A549 (cell line): ENCODE measurements around the gene PML. TPM values are rescaled to one million over a fixed set of nuclear protein-coding genes. Genes with fewer than 3 reads are reported as not detected.
"Not testable (repeated sequence)": the region's sequence is repeated elsewhere in the genome, so short reads cannot be mapped to it uniquely, and the experiment has no call there.

ENCODE experiments used
- ATAC-seq, 2 experiments: fragments of 200-7000 bp in 1 of 2; fragments of >200 bp in 1 of 2; cut with Nextera tagmentation in 1 of 2; cut with Tn5 transposase in 1 of 2; 3 replicates each; pipeline versions ENCODE4 v1.8.0 to v1.9.1; 2018 to 2020; ENCODE audit warnings: mild to moderate bottlenecking in 1 of 2, moderate library complexity in 1 of 2
- CTCF ChIA-PET: fragments of 300-600 bp; sonication (Branson Sonifier 250); formaldehyde crosslinking; extraction: SDS; loops from one replicate; lab custom pipeline; 2021; ENCODE audit warnings: antibody characterized with exemption, inconsistent platforms; lab: Yijun Ruan, JAX
- POLR2A ChIA-PET: fragments of 350-600 bp; formaldehyde crosslinking; extraction: SDS; loops from one replicate; lab custom pipeline; 2021; ENCODE audit warnings: antibody characterized with exemption, inconsistent platforms; lab: Yijun Ruan, JAX
- DNase-seq, 2 experiments: peaks; one replicate each; pipeline versions ENCODE4 v3.0.0 to v3.0.0-alpha.2; 2011 to 2016; ENCODE audit warnings: low read depth in 1 of 2, low spot score in 1 of 2
- FAIRE-seq: peaks from 2 replicates; lab custom pipeline; 2011; peaks lifted over from hg19 to GRCh38; lab: Jason Lieb, UNC
- H3K27ac ChIP-seq, 2 experiments: fragments of >200 bp; sonication (Bioruptor Twin); formaldehyde crosslinking; 3 replicates each; pipeline ENCODE4 v1.5.1; 2016 to 2017
- H3K4me1 ChIP-seq: fragments of >200 bp; sonication (Bioruptor Twin); formaldehyde crosslinking; 3 replicates; pipeline ENCODE4 v1.6.1; 2016
- H3K4me2 ChIP-seq: fragments of >200 bp; sonication (Bioruptor Twin); formaldehyde crosslinking; 3 replicates; pipeline ENCODE4 v1.6.1; 2016
- H3K4me3 ChIP-seq: fragments of >200 bp; sonication (Bioruptor Twin); formaldehyde crosslinking; 3 replicates; pipeline ENCODE4 v1.5.1; 2016
- H3K9me3 ChIP-seq: fragments of >200 bp; sonication (Bioruptor Twin); formaldehyde crosslinking; 3 replicates; pipeline ENCODE4 v1.6.1; 2016
- BHLHE40 ChIP-seq: IDR thresholded peaks from 2 replicates; pipeline ENCODE4 v1.6.1; 2012; ENCODE audit warnings: low read depth, low read length, inconsistent platforms
- CHD2 ChIP-seq: fragments of 150-350 bp; IDR thresholded peaks from 2 replicates; pipeline ENCODE4 v1.6.1; 2014; ENCODE audit warnings: low read length; ENCODE audit not compliant: partially characterized antibody
- CHD4 ChIP-seq: fragments of 200-600 bp; sonication (generic); IDR thresholded peaks from 2 replicates; pipeline ENCODE4 v1.6.1; 2016; ENCODE audit warnings: antibody characterized with exemption, mild to moderate bottlenecking, borderline replicate concordance
- CTCF ChIP-seq: fragments of >200 bp; sonication (Bioruptor Twin); formaldehyde crosslinking; IDR thresholded peaks from 3 replicates; pipeline ENCODE4 v1.5.1; 2016
- EHF ChIP-seq: fragments of 250-450 bp; sonication (Bioruptor Pico); IDR thresholded peaks from 2 replicates; pipeline ENCODE4 v1.5.0; 2020; ENCODE audit warnings: mild to moderate bottlenecking
- EHMT2 ChIP-seq: fragments of 200-600 bp; sonication (generic); IDR thresholded peaks from 2 replicates; pipeline ENCODE4 v1.6.1; 2016; ENCODE audit warnings: antibody characterized with exemption, low read depth, mild to moderate bottlenecking, moderate library complexity
- ELK1 ChIP-seq: fragments of 150-350 bp; IDR thresholded peaks from 2 replicates; pipeline ENCODE4 v1.6.1; 2014; ENCODE audit warnings: low read depth, mild to moderate bottlenecking, low read length
- FOSB ChIP-seq: fragments of 250-450 bp; sonication (Bioruptor Pico); IDR thresholded peaks from 2 replicates; pipeline ENCODE4 v1.5.0; 2020; ENCODE audit warnings: mild to moderate bottlenecking, moderate library complexity
- HES2 ChIP-seq: fragments of >200 bp; sonication (Bioruptor Twin); formaldehyde crosslinking; IDR thresholded peaks from 2 replicates; pipeline ENCODE4 v1.6.1; 2016
- HEYL ChIP-seq: fragments of 250-450 bp; sonication (Bioruptor Pico); IDR thresholded peaks from 2 replicates; pipeline ENCODE4 v1.8.0; 2021; ENCODE audit warnings: mild to moderate bottlenecking, moderate library complexity
- JUNB ChIP-seq: fragments of >200 bp; sonication (Bioruptor Twin); formaldehyde crosslinking; IDR thresholded peaks from 2 replicates; pipeline ENCODE4 v1.6.1; 2016
- KDM1A ChIP-seq: fragments of 200-600 bp; sonication (generic); IDR thresholded peaks from 2 replicates; pipeline ENCODE4 v1.6.1; 2016; ENCODE audit warnings: low read depth, mild to moderate bottlenecking
- MAFK ChIP-seq: fragments of 450-650 bp; IDR thresholded peaks from 2 replicates; pipeline ENCODE4 v1.6.1; 2014; ENCODE audit not compliant: partially characterized antibody
- MAZ ChIP-seq: fragments of 150-350 bp; IDR thresholded peaks from 2 replicates; pipeline ENCODE4 v1.6.1; 2014; ENCODE audit warnings: antibody characterized with exemption, low read depth, low read length, borderline replicate concordance
- MYC ChIP-seq: IDR thresholded peaks from 2 replicates; pipeline ENCODE4 v1.6.1; 2012; ENCODE audit warnings: mild to moderate bottlenecking, inconsistent platforms, low read length, improper control_type of control experiment, borderline replicate concordance
- NFE2L2 ChIP-seq: fragments of 150-350 bp; conservative IDR thresholded peaks from 2 replicates; pipeline ENCODE4 v1.6.1; 2014; ENCODE audit warnings: low read length
- PBX3 ChIP-seq: IDR thresholded peaks from 2 replicates; pipeline ENCODE4 v1.6.1; 2012
- POLR2A ChIP-seq: IDR thresholded peaks from 2 replicates; pipeline ENCODE4 v1.6.1; 2012; ENCODE audit warnings: mild to moderate bottlenecking, low read length
- RARB ChIP-seq: fragments of 250-450 bp; sonication (Bioruptor Pico); IDR thresholded peaks from 2 replicates; pipeline ENCODE4 v1.8.0; 2021; ENCODE audit warnings: mild to moderate bottlenecking, moderate library complexity
- REST ChIP-seq: fragments of 200-600 bp; sonication (generic); IDR thresholded peaks from 2 replicates; pipeline ENCODE4 v1.6.1; 2016; ENCODE audit warnings: antibody characterized with exemption, mild to moderate bottlenecking, moderate library complexity
- RNF2 ChIP-seq: fragments of 200-600 bp; sonication (generic); IDR thresholded peaks from 2 replicates; pipeline ENCODE4 v1.6.1; 2016; ENCODE audit warnings: low read depth, mild to moderate bottlenecking, antibody characterized with exemption, moderate library complexity, borderline replicate concordance
- SMC3 ChIP-seq: fragments of >200 bp; sonication (Bioruptor Twin); formaldehyde crosslinking; IDR thresholded peaks from 3 replicates; pipeline ENCODE4 v1.6.1; 2018; ENCODE audit warnings: inconsistent platforms
- TFCP2L1 ChIP-seq: fragments of 250-450 bp; sonication (Bioruptor Pico); IDR thresholded peaks from 2 replicates; pipeline ENCODE4 v1.5.0; 2021; ENCODE audit warnings: mild to moderate bottlenecking
- ZSCAN20 ChIP-seq: fragments of 250-450 bp; sonication (Bioruptor Pico); IDR thresholded peaks from 2 replicates; pipeline ENCODE4 v1.8.0; 2022; ENCODE audit warnings: mild to moderate bottlenecking, moderate library complexity
- WGBS: methylation state at CpG from one replicate; pipeline ENCODE4 v1.1.6; 2017; ENCODE audit errors: missing lambda C conversion rate; 5-methylcytosine and 5-hydroxymethylcytosine counted together
- polyA plus RNA-seq, 4 experiments: library from polyadenylated mRNA; depleted of rRNA in 3 of 4; stranded (reverse); fragments of >200 nt; fragmentation: RNase III in 1 of 4; extraction: RNeasy Plus Mini Kit Qiagen cat#74134 plus additional on column Dnase treatment in 1 of 4; gene quantifications; 2 replicates in 3 of 4; 3 replicates in 1 of 4; pipeline ENCODE4 v1.2.3, GENCODE V29; 2011 to 2017

PML gene
- polyA plus RNA-seq, 2 of the 4 experiments (the other 2 are of a cell fraction), result 2.1 to 8.5 TPM

GRCh38 chr15:74060251-74060650 lies 65.7 kb downstream of the PML start:
- H3K27ac ChIP-seq, result no peak overlapping the region
- H3K4me2 ChIP-seq, result no peak overlapping the region
- TF ChIP-seq FOSB (CRISPR knock-in tag) (no peak), RNF2 (no peak), BHLHE40 (no peak), SMC3 (no peak), TFCP2L1 (CRISPR knock-in tag) (no peak), HEYL (CRISPR knock-in tag) (no peak), CHD4 (no peak), CHD2 (no peak), MAZ (no peak), ZSCAN20 (CRISPR knock-in tag) (no peak), EHMT2 (no peak), NFE2L2 (no peak), RARB (CRISPR knock-in tag) (no peak), CTCF (no peak), HES2 (no peak), EHF (CRISPR knock-in tag) (no peak)
- TF ChIP-seq, all 56 proteins: peak for 0
- WGBS, result 17% methylated on average over 2 of the region's 6 CpGs
- H3K4me3 ChIP-seq, result no peak overlapping the region
- DNase-seq (no peak), FAIRE-seq (no peak), ATAC-seq (no peak)
- POLR2A ChIA-PET, result no interaction called here
- H3K9me3 ChIP-seq, result no peaks in the 10 kb centered on the region
- H3K4me1 ChIP-seq, result no peaks in the 10 kb centered on the region
- CTCF ChIA-PET, result interaction anchor here (0.8 to 1.5 kb wide), 2 partner anchors 13 to 314 kb away, joined by 3 read pairs; no protein-coding TSS in a partner anchor

- no peak for ATAC-seq
- FAIRE-seq, result no peak
These were observed 67.7 kb downstream of the PML start for GRCh38 chr15:74062236-74062635.

GRCh38 chr15:74062671-74063070 lies 68.2 kb downstream of the PML start:
- Histone ChIP-seq H3K4me2 (no peak overlapping the region), H3K9me3 (no peaks in the 10 kb centered on the region), H3K4me1 (no peaks in the 10 kb centered on the region), H3K27ac (no peak overlapping the region), H3K4me3 (no peak overlapping the region)
- no peak for DNase-seq
- WGBS, result 52% methylated on average over 3 of the region's 7 CpGs
- FAIRE-seq, result no peak
- ChIA-PET POLR2A (no interaction called here), CTCF (interaction anchor here (0.6 to 1.9 kb wide), 5 partner anchors 8 to 259 kb away, joined by 3 to 6 read pairs (median 4); no protein-coding TSS in a partner anchor)
- TF ChIP-seq PBX3, result no peak
- TF ChIP-seq JUNB, result no peak
- TF ChIP-seq KDM1A, result no peak
- TF ChIP-seq REST, result no peak
- TF ChIP-seq POLR2A, result no peak
- TF ChIP-seq ELK1, result no peak
- TF ChIP-seq MYC, result no peak
- ATAC-seq, result no peak

More at GRCh38 chr15:74062236-74062635, 67.7 kb downstream of the PML start:
- no peaks in the 10 kb centered on the region for H3K9me3 ChIP-seq
- CTCF ChIA-PET, result interaction anchor here (0.8 to 1.9 kb wide), 4 partner anchors 8 to 260 kb away, joined by 3 to 6 read pairs (median 4); no protein-coding TSS in a partner anchor
- H3K4me1 ChIP-seq, result no peaks in the 10 kb centered on the region
- TF ChIP-seq MAFK (no peak), NFE2L2 (no peak)
- no peak overlapping the region for H3K4me2 ChIP-seq
- H3K4me3 ChIP-seq, result no peak overlapping the region
- POLR2A ChIA-PET, result no interaction called here
- no peak overlapping the region for H3K27ac ChIP-seq
- 47% methylated on average over 6 of the region's 6 CpGs for WGBS
- DNase-seq, result no peak

GRCh38 chr15:74063425-74064146 lies 69.1 kb downstream of the PML start:
- POLR2A ChIA-PET, result not testable (repeated sequence)

More at GRCh38 chr15:74063425-74064146, 69.1 kb downstream of the PML start:
- H3K9me3 ChIP-seq, FAIRE-seq, H3K27ac ChIP-seq, DNase-seq, H3K4me2 ChIP-seq, H3K4me3 ChIP-seq, H3K4me1 ChIP-seq, ATAC-seq: not testable (repeated sequence)
- 42% methylated on average over 4 of the region's 17 CpGs for WGBS
- CTCF ChIA-PET, result interaction anchor here (1.4 to 1.9 kb wide), 3 partner anchors 9 to 258 kb away, joined by 4 read pairs; no protein-coding TSS in a partner anchor
